AG10803 (cell line): ENCODE results near the gene CIITA.

Experiments
- DNase-seq: peaks from one replicate; pipeline ENCODE4 v3.0.0; 2010; ENCODE audit warnings: low read depth
- H3K4me3 ChIP-seq: 2 replicates; pipeline ENCODE4 v1.5.1; 2011; ENCODE audit warnings: mild to moderate bottlenecking, low read length, control low read depth
- TF ChIP-seq, protein P1 (sequence below): conservative IDR thresholded peaks from 2 replicates; pipeline ENCODE4 v1.5.1; 2011; ENCODE audit warnings: mild to moderate bottlenecking, low read length, control low read depth, inconsistent platforms

Gene CIITA

DNA sequence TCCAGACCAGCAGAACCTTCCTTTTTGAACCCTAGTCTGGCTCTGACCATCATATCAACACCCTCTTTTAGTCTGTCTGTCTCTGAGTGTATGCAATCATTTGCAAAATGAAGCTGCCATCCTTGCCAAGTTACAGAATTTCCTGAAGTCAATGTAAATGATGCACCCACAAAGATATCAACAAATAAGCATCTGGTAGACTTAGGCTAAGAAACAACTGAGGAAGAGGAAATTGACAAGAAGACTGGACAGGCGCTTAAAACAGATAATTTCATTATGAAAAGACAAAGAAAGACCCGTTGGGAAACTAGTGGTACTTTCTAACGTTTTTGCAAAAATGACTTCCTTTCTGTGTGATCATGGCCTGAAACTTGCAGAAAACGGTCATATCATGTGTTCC is 24.7 kb upstream of the CIITA start:
- TF ChIP-seq, protein P1, sequence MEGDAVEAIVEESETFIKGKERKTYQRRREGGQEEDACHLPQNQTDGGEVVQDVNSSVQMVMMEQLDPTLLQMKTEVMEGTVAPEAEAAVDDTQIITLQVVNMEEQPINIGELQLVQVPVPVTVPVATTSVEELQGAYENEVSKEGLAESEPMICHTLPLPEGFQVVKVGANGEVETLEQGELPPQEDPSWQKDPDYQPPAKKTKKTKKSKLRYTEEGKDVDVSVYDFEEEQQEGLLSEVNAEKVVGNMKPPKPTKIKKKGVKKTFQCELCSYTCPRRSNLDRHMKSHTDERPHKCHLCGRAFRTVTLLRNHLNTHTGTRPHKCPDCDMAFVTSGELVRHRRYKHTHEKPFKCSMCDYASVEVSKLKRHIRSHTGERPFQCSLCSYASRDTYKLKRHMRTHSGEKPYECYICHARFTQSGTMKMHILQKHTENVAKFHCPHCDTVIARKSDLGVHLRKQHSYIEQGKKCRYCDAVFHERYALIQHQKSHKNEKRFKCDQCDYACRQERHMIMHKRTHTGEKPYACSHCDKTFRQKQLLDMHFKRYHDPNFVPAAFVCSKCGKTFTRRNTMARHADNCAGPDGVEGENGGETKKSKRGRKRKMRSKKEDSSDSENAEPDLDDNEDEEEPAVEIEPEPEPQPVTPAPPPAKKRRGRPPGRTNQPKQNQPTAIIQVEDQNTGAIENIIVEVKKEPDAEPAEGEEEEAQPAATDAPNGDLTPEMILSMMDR: no peak
- DNase-seq: no peak
- no peak overlapping the region for H3K4me3 ChIP-seq

DNA sequence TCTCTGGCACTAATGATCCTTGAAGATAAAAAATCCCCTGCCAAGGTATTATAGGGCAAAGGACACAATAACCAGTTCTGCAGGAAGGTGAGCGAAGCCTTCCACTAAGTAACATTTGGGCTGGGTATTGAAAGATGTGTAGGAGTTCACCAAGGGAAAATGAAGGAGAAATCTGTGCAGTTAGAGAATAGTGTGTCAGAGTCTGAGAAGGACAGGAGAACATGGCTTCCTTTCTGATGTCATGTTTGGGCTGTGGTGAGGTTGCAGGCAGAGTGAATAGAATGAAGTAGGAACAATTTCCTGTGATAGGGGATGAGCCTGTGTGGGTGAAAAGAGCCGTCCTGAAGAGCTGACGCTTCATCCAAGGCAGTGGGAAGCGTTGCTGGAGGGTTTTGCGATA is 24.1 kb upstream of the CIITA start:
- TF ChIP-seq, protein P1: no peak
- DNase-seq: no peak
- no peak overlapping the region for H3K4me3 ChIP-seq

DNA sequence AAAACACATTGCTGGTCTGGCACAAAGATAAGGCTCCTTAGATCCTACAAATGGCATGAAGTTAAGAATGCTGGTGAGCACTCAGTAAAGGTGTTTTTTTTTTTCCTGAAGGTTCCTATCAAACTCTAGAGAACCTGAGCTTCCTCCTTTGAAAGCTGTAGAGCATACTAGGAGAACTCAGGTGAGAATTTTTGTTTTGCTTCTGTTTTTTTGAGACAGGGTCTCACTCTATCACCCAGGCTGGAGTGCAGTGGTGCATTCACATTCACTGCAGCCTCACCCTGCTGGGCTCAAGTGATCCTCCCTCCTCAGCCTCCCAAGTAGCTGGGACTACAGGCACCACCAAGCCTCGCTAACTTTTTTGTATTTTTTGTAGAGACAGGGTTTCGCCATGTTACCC is 21.0 kb upstream of the CIITA start:
- DNase-seq: no peak
- TF ChIP-seq, protein P1: no peak
- no peak overlapping the region for H3K4me3 ChIP-seq

DNA sequence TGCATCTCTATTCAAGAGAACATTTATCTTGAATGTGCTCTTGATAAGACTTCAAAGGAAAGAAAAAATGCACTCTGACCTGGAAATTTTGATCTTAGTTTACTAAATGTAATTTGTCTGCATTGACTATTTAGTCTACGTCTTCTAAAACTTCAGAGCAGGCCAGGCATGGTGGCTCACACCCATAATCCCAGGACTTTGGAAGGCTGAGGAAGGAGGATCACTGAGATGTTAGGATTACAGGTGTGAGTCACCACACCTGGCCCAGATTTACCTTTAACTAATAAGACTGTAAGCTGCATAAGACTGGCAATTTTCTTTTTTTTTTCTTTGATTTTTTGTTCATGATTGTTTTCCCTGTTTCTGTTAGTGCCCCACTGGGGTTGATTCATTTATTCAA is 18.8 kb upstream of the CIITA start:
- no peak for DNase-seq
- H3K4me3 ChIP-seq: no peak overlapping the region
- TF ChIP-seq, protein P1: no peak

DNA sequence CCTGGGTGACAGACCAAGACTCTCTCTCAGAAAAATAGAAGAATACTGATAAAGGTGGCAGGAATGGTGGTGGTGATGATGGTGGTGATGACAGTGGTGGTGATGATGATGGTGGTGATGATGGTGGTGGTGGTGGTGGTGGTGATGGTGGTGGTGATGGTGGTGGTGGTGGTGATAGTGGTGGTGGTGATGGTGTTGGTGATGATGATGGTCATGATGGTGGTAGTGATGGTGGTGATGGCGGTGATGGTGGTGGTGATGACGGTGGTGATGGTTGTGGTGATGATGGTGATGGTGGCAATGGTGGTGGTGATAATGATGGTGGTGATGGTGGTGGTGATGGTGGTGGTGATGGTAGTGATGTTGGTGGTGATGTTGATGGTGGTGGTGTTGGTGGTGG is 18.0 kb upstream of the CIITA start:
- H3K4me3 ChIP-seq: no peak overlapping the region
- TF ChIP-seq, protein P1: no peak
- DNase-seq: no peak

DNA sequence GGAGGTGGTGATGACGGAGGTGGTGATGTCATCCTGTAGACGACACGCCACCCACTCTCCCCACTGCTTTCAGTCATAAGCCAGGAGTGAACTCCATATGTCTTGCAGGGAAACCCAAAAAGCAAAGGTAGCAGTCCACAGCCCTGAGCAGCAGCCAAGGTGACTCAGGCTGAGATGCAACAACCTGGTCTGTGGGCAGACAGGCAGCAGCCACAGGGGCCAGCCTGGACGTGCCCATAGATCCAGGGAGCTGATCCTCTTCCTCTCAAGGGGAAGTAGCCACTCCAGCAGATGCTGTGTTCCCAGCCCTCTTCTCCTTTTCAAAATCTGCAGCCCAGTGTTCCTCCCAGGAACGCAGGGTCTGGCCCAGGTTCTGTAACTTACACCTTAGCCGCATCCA is 17.3 kb upstream of the CIITA start:
- DNase-seq: no peak
- H3K4me3 ChIP-seq: no peak overlapping the region
- TF ChIP-seq, protein P1: no peak

DNA sequence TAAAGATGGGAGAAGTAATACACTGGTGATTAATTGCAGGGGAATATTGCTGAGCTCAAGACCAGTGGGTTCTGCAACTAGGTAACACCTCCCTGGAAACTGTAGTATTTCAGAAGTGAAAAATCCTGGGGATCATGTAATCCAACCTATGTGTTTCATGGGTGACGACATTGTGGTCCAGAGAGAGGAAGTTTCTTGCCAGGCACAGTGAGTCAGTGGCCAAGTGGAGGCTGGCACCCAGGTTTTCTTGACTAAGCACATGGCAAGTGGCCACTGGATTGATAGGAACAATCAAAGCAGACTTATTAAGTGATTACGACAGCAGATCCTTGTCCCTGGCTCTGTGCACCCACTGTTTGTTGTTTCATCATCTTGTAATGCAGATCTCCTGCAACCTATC is 14.6 kb upstream of the CIITA start:
- peak; percentile 82 for DNase-seq
- H3K4me3 ChIP-seq: no peak overlapping the region
- TF ChIP-seq, protein P1: no peak
